G401 (cell line): ENCODE results near the gene FAM171A1. TPM values are rescaled to one million over a fixed set of nuclear protein-coding genes. Genes with fewer than 3 reads are reported as not detected.

Source experiments
- DNase-seq: peaks from one replicate; pipeline ENCODE4 v3.0.0-alpha.2; 2015; ENCODE audit warnings: low spot score
- in situ Hi-C: cut with HindIII; loops from 2 replicates; pipeline ENCODE4 v1.10.0; 2016; ENCODE audit warnings: low sequenced_read_pairs, mixed read lengths
- total RNA-seq: library from RNA; depleted of rRNA; stranded (reverse); fragments of >200 nt; shearing (Covaris generic); gene quantifications from 2 replicates; pipeline ENCODE4 v1.2.3, GENCODE V29; 2014

Gene FAM171A1
- total RNA-seq, 1 experiment from 2014 or later, result 2.6 TPM

DNA sequence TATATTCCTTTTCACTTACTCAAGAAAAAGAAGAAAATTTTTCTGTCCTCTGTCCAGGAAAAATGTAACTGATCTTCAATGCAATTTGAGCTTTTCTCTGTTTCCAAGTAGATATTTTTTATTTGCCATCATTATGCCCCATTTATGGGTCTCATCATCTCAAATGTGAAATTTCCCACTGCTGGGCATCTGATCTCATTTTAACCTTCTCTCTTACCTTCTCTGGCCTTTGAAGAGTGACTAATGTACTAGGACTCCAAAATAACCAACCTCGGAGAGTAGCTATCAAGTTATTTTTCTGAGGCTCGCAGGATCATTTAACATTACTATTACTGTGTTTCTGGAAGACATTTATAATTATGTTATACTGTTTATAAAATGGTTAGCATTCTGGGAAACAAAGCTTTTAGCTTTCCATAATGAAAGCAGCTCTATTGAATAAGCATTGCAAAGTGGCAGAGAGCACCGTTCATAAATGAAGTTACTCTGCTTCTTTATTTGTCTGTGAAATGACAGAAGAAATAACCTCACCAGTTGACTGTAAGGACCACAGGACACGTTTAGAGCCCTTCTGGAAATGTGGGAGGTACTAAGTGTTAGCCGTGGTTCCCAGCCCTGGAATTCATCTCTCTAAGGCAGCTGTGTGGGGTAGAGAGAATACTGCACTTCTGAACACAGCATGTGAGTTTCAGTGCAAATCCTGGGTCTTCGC is 169.3 kb downstream of the FAM171A1 start:
- no peak for DNase-seq
- in situ Hi-C loops, result no loop called here

DNA sequence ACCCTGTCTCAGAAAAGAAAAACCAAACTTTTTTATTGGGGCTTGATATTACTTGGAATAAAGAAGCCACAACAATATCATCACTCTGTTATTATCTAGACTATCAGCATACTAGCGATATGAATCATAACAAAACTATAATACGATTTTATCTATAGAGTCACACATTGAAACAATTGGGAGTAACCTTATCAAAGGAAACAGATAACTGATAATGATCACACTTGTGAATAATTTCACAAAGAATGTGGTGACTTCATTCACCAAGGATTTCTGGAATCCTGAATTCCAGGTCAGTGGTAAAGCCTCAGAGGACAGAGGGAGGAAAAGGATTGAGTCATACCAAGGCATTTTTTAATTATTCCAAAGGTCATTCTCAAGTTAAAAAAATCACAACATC is 170.5 kb downstream of the FAM171A1 start:
- DNase-seq, result no peak
- in situ Hi-C loops, result no loop called here

- in situ Hi-C loops, result no loop called here
- no peak for DNase-seq
These were observed 173.2 kb downstream of the FAM171A1 start for GRCh38 chr10:15197911-15198310.

DNA sequence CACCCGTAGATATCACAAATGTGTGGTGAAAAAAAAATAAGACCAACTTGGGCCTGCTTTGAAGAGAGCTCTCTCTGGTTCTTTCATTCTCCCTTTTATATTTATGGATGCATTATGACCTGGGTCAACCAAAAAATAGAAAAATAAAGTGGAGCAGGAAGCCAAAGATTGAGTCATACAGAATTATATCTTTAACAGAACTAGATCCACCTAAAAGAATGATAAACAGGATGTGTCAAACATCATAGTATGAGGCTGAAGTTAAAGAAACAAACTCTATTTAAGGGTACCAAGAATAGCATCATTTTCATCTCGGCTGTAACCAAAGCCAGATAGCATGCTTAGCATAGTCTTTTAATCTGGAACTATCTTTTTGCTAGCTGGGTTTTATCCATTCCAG is 173.8 kb downstream of the FAM171A1 start:
- no peak for DNase-seq
- in situ Hi-C loops, result no loop called here

GRCh38 chr10:15196021-15196834 is 174.9 kb downstream of the FAM171A1 start:
- no peak for DNase-seq
- in situ Hi-C loops, result no loop called here

DNA sequence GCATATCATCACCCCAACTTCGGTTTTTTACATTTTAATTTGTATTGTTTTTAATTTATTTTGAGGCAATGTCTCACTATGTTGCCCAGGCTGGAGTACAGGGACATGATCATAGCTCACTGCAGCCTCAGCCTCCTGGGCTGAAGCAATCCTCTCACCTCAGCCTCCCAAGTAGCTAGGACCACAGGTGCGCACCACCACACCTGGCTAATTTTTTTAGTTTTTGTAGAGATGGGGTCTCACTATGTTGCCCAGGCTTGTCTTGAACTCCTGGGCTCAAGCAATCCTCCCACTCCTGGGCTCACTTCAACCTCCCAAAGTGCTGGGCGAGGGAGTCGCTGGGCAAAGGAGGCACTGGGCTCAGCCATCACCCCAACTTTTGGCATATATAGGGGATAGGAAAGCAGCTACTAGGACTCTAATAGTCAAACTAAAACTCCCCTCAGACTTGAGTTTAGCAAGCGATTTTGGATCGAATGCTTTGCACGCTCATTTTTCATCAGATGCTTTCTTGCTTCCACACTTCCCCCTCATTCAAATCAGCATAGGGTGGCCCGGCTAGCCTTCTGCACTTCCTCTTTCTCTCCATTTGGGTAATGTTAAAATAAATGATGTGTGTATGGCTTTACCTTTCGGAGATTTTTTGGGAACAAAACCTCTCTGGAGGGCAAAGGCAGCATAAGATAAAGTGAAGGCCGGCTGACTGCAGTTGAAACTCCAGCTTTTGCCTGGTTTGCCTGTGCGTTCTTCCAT is 181.8 kb downstream of the FAM171A1 start:
- DNase-seq, result no peak
- in situ Hi-C loops, result no loop called here

- in situ Hi-C loops, result no loop called here
- no peak for DNase-seq
These were observed 182.5 kb downstream of the FAM171A1 start for GRCh38 chr10:15188603-15189002.

- in situ Hi-C loops, result no loop called here
- no peak for DNase-seq
These were observed 187.2 kb downstream of the FAM171A1 start for GRCh38 chr10:15183689-15184481.

DNA sequence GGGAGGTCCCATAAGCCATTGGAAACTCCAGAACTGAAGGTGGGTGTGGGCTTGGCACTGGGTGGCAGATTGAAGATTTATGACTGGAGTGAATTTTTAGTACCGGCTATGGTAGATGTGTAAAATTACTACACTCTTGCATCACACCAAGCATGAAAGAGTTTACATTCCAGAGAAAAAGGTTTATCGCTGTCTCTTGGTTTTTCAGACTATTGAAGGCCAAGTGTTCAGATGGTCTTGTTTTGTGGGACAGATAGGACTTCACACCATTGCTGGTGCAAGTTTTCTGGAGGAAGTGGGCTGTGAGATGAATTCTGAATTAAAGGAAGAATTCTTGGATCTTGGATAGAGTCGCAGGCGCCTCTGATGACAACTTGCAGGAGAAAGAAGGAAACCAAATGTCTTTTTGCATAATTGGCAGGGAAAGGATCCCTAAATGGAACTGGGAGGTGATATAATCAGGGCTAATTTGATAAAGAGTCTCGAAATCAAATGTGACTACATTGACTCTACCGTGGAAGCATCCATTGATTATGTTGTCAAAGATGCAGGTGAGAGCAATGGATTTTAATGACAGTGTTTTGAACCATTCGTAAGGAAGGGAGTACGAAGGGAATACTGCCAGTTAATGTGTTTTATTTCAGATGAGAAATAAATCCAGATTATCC is 188.4 kb downstream of the FAM171A1 start:
- DNase-seq, result no peak
- in situ Hi-C loops, result no loop called here

DNA sequence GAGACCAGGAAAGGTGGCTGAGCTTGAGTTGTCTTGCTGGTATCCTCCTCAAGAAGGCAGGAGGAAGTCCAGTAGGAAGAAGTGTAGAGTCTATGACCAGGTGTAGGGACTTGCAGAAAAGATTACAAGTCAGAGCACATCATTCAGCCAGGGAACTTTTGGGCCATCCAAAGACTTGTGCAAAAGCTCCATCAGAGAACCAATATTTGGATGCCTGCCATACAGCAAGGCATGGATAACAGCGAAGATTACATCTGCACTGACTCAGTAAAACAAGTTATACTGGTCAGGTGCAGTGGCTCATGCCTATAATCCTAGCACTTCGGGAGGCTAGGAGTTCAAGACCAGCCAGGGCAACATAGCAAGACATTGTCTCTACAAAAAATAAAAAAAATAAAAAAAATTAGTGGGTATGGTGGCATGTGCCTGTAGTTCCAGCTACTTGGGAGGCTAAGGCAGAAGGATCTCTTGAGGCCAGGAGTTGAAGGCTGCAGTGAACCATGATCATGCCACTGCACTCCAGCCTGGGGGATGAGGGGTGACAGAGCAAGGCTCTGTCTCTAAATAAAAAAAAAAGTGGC is 189.4 kb downstream of the FAM171A1 start:
- DNase-seq, result no peak
- in situ Hi-C loops, result no loop called here

GRCh38 chr10:15180736-15181135 is 190.4 kb downstream of the FAM171A1 start:
- in situ Hi-C loops, result no loop called here
- no peak for DNase-seq

DNA sequence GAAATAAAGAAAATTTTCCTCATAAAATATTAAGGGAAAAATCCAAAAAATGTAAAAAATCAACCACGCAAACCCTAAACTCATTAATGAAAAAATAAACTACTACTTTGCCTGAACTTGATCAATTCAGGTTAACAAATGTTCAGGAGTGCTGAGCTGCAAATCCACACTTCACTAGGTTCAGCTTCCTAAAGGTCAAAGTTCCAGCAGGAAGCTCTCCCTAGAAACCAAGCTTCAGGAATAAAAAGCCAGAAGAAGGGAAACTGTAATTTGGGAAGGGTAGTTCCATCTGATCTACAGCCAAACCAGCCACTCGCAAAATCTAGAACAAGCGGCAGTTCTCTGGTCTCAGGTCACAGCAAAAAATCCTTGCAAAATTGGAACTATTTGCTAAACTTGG is 194.8 kb downstream of the FAM171A1 start:
- DNase-seq, result no peak
- in situ Hi-C loops, result no loop called here

GRCh38 chr10:15175587-15175986 is 195.5 kb downstream of the FAM171A1 start:
- in situ Hi-C loops, result no loop called here
- DNase-seq, result no peak

DNA sequence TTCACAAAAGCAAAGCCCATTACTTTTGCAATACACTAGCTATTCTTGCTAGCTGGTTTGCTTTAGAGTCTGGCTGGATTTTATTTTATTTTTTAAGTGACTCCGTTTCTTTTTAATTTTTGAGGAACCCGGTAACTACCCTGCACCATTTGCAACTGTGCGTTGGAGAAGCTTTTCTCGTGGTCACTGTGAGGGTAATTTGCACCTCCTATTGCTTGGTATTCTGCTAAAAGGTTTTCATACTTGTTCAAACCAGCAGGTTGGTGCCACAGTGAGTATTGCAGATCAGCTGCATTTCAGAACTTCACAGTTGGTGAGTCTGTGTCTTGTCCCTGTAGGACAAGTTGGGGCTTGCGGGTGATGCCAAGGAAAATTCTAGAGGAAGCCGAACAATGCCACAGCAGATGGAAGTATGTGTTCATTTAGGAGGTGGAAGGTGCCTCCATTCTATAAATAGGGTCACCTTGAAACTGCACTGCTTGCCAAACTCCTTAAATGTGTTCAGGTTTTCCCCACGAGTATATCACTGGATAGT is 198.7 kb downstream of the FAM171A1 start:
- no peak for DNase-seq
- in situ Hi-C loops, result no loop called here

- in situ Hi-C loops, result no loop called here
- no peak for DNase-seq
These were observed 201.3 kb downstream of the FAM171A1 start for GRCh38 chr10:15169555-15170401.

- peak; percentile 98 for DNase-seq
- in situ Hi-C loops, result no loop called here
These were observed 202.1 kb downstream of the FAM171A1 start for GRCh38 chr10:15168786-15169554.
